WTC11 (cell line): ENCODE measurements around the gene WDR73. TPM values are rescaled to one million over a fixed set of nuclear protein-coding genes. Genes with fewer than 3 reads are reported as not detected.

Source experiments
- ATAC-seq: fragments of 200-7000 bp; cut with Tn5 transposase; 2 replicates; pipeline ENCODE4 v1.10.0; 2021; ENCODE audit warnings: mild to moderate bottlenecking, moderate library complexity
- CTCF ChIA-PET: fragments of 300-600 bp; sonication (Branson Sonifier 250); formaldehyde crosslinking; loops from one replicate; lab custom pipeline; 2021; ENCODE audit warnings: antibody characterized with exemption; lab: Charles Lee
- POLR2A ChIA-PET: fragments of 350-600 bp; sonication (Branson Sonifier 250); formaldehyde crosslinking; loops from one replicate; lab custom pipeline; 2021; ENCODE audit warnings: antibody characterized with exemption; lab: Charles Lee
- DNase-seq: peaks from one replicate; pipeline ENCODE4 v3.0.0; 2021; ENCODE audit warnings: low spot score
- H3K27ac Mint-ChIP-seq: 2 replicates; pipeline ENCODE4 v1.8.0; 2021; ENCODE audit warnings: mixed read lengths
- H3K27me3 Mint-ChIP-seq: 2 replicates; pipeline ENCODE4 v1.8.0; 2021; ENCODE audit warnings: low read depth, mild to moderate bottlenecking, moderate library complexity, mixed read lengths
- H3K36me3 Mint-ChIP-seq: 2 replicates; pipeline ENCODE4 v1.8.0; 2021; ENCODE audit warnings: mixed read lengths
- H3K4me1 Mint-ChIP-seq: 2 replicates; pipeline ENCODE4 v1.8.0; 2022; ENCODE audit warnings: mixed read lengths
- H3K4me3 Mint-ChIP-seq: 2 replicates; pipeline ENCODE4 v1.8.0; 2021; ENCODE audit warnings: mild to moderate bottlenecking, moderate library complexity, mixed read lengths
- H3K9me3 Mint-ChIP-seq: 2 replicates; pipeline ENCODE4 v1.8.0; 2021; ENCODE audit warnings: mixed read lengths
- ETV6 ChIP-seq: sonication (generic); formaldehyde crosslinking; IDR thresholded peaks from 2 replicates; pipeline ENCODE4 v1.8.1; 2022; ENCODE audit warnings: mild to moderate bottlenecking, missing genetic modification reagents
- GRHL2 ChIP-seq: fragments of 250-450 bp; sonication (Bioruptor Pico); IDR thresholded peaks from 2 replicates; pipeline ENCODE4 v1.8.0; 2022; ENCODE audit warnings: mild to moderate bottlenecking, moderate library complexity; ENCODE audit not compliant: insufficient replicate concordance, severe bottlenecking
- JAZF1 ChIP-seq: fragments of 250-450 bp; sonication (Bioruptor Pico); IDR thresholded peaks from 2 replicates; pipeline ENCODE4 v1.9.0; 2021; ENCODE audit warnings: moderate library complexity, mild to moderate bottlenecking, inconsistent platforms
- KAT7 ChIP-seq: sonication (generic); formaldehyde crosslinking; IDR thresholded peaks from 2 replicates; pipeline ENCODE4 v1.8.1; 2023; ENCODE audit warnings: missing genetic modification reagents, mild to moderate bottlenecking, borderline replicate concordance
- NFE2L1 ChIP-seq: sonication (generic); formaldehyde crosslinking; IDR thresholded peaks from 2 replicates; pipeline ENCODE4 v1.8.1; 2023; ENCODE audit warnings: missing genetic modification reagents
- SP1 ChIP-seq: sonication (generic); formaldehyde crosslinking; conservative IDR thresholded peaks from 2 replicates; pipeline ENCODE4 v1.8.1; 2022; ENCODE audit warnings: missing genetic modification reagents
- ZBTB21 ChIP-seq: sonication (generic); formaldehyde crosslinking; IDR thresholded peaks from 2 replicates; pipeline ENCODE4 v1.8.1; 2023; ENCODE audit warnings: mild to moderate bottlenecking, missing genetic modification reagents, borderline replicate concordance
- ZNF138 ChIP-seq: sonication (generic); formaldehyde crosslinking; conservative IDR thresholded peaks from 2 replicates; pipeline ENCODE4 v1.8.1; 2022; ENCODE audit warnings: mild to moderate bottlenecking, moderate library complexity, missing genetic modification reagents
- ZNF232 ChIP-seq: sonication (generic); formaldehyde crosslinking; IDR thresholded peaks from 2 replicates; pipeline ENCODE4 v1.8.0; 2022; ENCODE audit warnings: mild to moderate bottlenecking, missing genetic modification reagents
- ZNF263 ChIP-seq: sonication (generic); formaldehyde crosslinking; IDR thresholded peaks from 2 replicates; pipeline ENCODE4 v1.8.1; 2022; ENCODE audit warnings: low read depth, mild to moderate bottlenecking, moderate library complexity, missing genetic modification reagents
- total RNA-seq: library from RNA; stranded (reverse); gene quantifications from 3 replicates; pipeline ENCODE4 v1.2.3, GENCODE V29; 2021
- TF ChIP-seq, protein P1 (sequence below): fragments of 250-450 bp; sonication (Bioruptor Pico); IDR thresholded peaks from 2 replicates; pipeline ENCODE4 v1.8.0; 2021; ENCODE audit warnings: mild to moderate bottlenecking
- TF ChIP-seq, protein P2 (sequence below): sonication (generic); formaldehyde crosslinking; IDR thresholded peaks from 2 replicates; pipeline ENCODE4 v1.8.0; 2023; ENCODE audit warnings: missing genetic modification reagents
- TF ChIP-seq, protein P3 (sequence below): fragments of 250-450 bp; sonication (Bioruptor Pico); IDR thresholded peaks from 2 replicates; pipeline ENCODE4 v2.1.2; 2022; ENCODE audit warnings: mild to moderate bottlenecking, moderate library complexity
- TF ChIP-seq, protein P4 (sequence below): sonication (generic); formaldehyde crosslinking; IDR thresholded peaks from 2 replicates; pipeline ENCODE4 v1.8.1; 2023; ENCODE audit warnings: mild to moderate bottlenecking, moderate library complexity, missing genetic modification reagents
- TF ChIP-seq, protein P5 (sequence below): sonication (generic); formaldehyde crosslinking; IDR thresholded peaks from 2 replicates; pipeline ENCODE4 v1.8.1; 2023; ENCODE audit warnings: mild to moderate bottlenecking, missing genetic modification reagents
- TF ChIP-seq, protein P6 (sequence below): sonication (generic); formaldehyde crosslinking; IDR thresholded peaks from 2 replicates; pipeline ENCODE4 v1.8.1; 2022; ENCODE audit warnings: mild to moderate bottlenecking, moderate library complexity, missing genetic modification reagents
- TF ChIP-seq, protein P7 (sequence below): fragments of 250-450 bp; sonication (Bioruptor Pico); IDR thresholded peaks from 2 replicates; pipeline ENCODE4 v1.9.0; 2021; ENCODE audit warnings: mild to moderate bottlenecking, borderline replicate concordance
- TF ChIP-seq, protein P8 (sequence below): fragments of 200-600 bp; IDR thresholded peaks from 2 replicates; pipeline ENCODE4 v1.8.0; 2022; ENCODE audit warnings: antibody characterized with exemption

WDR73 gene
- total RNA-seq, 1 experiment from 2014 or later: 22.6 TPM

DNA sequence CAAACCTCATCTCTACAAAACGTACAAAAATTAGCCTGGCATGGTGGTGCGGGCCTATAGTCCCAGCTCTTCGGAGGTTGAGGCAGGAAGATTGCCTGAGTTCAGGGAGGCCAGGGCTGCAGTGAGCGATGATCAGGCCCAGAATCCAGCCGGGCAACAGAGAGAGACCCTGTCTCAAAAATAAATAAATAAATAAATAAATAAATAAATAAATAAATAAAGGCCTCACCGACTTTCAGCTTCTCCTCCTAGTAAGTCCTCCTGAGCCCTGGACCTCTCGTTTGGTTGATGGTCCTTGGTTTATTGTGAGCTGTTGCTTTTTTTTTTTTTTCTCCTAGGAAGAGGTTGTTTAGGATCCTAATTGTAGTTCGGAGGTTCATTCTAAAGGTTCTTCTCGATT lies 25.1 kb downstream of the WDR73 start:
- no peak for DNase-seq
- Mint-ChIP-seq H3K4me3 (no peak overlapping the region), H3K9me3 (no peaks in the 10 kb centered on the region), H3K4me1 (peaks cover 38% of the 10 kb centered on the region), H3K27ac (peak overlapping the region; percentile 79; the same call in 1 of the 2 replicates), H3K27me3 (peaks cover 10% of the 10 kb centered on the region), H3K36me3 (peaks cover 17% of the 10 kb centered on the region)
- POLR2A ChIA-PET: no interaction called here
- TF ChIP-seq ZNF263 (CRISPR knock-in tag): no peak
- no peak for TF ChIP-seq NFE2L1 (CRISPR knock-in tag)
- TF ChIP-seq ETV6 (CRISPR knock-in tag): no peak
- TF ChIP-seq, protein P1, sequence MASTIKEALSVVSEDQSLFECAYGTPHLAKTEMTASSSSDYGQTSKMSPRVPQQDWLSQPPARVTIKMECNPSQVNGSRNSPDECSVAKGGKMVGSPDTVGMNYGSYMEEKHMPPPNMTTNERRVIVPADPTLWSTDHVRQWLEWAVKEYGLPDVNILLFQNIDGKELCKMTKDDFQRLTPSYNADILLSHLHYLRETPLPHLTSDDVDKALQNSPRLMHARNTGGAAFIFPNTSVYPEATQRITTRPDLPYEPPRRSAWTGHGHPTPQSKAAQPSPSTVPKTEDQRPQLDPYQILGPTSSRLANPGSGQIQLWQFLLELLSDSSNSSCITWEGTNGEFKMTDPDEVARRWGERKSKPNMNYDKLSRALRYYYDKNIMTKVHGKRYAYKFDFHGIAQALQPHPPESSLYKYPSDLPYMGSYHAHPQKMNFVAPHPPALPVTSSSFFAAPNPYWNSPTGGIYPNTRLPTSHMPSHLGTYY (CRISPR knock-in tag): no peak
- no peak for TF ChIP-seq KAT7 (CRISPR knock-in tag)
- TF ChIP-seq, protein P2, sequence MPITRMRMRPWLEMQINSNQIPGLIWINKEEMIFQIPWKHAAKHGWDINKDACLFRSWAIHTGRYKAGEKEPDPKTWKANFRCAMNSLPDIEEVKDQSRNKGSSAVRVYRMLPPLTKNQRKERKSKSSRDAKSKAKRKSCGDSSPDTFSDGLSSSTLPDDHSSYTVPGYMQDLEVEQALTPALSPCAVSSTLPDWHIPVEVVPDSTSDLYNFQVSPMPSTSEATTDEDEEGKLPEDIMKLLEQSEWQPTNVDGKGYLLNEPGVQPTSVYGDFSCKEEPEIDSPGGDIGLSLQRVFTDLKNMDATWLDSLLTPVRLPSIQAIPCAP: no peak
- TF ChIP-seq, protein P3, sequence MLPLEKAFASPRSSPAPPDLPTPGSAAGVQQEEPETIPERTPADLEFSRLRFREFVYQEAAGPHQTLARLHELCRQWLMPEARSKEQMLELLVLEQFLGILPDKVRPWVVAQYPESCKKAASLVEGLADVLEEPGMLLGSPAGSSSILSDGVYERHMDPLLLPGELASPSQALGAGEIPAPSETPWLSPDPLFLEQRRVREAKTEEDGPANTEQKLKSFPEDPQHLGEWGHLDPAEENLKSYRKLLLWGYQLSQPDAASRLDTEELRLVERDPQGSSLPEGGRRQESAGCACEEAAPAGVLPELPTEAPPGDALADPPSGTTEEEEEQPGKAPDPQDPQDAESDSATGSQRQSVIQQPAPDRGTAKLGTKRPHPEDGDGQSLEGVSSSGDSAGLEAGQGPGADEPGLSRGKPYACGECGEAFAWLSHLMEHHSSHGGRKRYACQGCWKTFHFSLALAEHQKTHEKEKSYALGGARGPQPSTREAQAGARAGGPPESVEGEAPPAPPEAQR (CRISPR knock-in tag): no peak
- no peak for TF ChIP-seq ZNF232 (CRISPR knock-in tag)
- TF ChIP-seq, protein P4, sequence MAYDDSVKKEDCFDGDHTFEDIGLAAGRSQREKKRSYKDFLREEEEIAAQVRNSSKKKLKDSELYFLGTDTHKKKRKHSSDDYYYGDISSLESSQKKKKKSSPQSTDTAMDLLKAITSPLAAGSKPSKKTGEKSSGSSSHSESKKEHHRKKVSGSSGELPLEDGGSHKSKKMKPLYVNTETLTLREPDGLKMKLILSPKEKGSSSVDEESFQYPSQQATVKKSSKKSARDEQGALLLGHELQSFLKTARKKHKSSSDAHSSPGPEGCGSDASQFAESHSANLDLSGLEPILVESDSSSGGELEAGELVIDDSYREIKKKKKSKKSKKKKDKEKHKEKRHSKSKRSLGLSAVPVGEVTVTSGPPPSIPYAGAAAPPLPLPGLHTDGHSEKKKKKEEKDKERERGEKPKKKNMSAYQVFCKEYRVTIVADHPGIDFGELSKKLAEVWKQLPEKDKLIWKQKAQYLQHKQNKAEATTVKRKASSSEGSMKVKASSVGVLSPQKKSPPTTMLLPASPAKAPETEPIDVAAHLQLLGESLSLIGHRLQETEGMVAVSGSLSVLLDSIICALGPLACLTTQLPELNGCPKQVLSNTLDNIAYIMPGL: no peak
- TF ChIP-seq, protein P5, sequence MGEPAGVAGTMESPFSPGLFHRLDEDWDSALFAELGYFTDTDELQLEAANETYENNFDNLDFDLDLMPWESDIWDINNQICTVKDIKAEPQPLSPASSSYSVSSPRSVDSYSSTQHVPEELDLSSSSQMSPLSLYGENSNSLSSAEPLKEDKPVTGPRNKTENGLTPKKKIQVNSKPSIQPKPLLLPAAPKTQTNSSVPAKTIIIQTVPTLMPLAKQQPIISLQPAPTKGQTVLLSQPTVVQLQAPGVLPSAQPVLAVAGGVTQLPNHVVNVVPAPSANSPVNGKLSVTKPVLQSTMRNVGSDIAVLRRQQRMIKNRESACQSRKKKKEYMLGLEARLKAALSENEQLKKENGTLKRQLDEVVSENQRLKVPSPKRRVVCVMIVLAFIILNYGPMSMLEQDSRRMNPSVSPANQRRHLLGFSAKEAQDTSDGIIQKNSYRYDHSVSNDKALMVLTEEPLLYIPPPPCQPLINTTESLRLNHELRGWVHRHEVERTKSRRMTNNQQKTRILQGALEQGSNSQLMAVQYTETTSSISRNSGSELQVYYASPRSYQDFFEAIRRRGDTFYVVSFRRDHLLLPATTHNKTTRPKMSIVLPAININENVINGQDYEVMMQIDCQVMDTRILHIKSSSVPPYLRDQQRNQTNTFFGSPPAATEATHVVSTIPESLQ (CRISPR knock-in tag): no peak
- TF ChIP-seq, protein P6, sequence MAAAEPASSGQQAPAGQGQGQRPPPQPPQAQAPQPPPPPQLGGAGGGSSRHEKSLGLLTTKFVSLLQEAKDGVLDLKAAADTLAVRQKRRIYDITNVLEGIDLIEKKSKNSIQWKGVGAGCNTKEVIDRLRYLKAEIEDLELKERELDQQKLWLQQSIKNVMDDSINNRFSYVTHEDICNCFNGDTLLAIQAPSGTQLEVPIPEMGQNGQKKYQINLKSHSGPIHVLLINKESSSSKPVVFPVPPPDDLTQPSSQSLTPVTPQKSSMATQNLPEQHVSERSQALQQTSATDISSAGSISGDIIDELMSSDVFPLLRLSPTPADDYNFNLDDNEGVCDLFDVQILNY (CRISPR knock-in tag): no peak
- no peak for ATAC-seq
- CTCF ChIA-PET: interaction anchor here (0.9 to 11.7 kb wide), 5 partner anchors 25 to 58 kb away, joined by 3 to 139 read pairs (median 5); partner anchors contain the start of gene ZSCAN2

DNA sequence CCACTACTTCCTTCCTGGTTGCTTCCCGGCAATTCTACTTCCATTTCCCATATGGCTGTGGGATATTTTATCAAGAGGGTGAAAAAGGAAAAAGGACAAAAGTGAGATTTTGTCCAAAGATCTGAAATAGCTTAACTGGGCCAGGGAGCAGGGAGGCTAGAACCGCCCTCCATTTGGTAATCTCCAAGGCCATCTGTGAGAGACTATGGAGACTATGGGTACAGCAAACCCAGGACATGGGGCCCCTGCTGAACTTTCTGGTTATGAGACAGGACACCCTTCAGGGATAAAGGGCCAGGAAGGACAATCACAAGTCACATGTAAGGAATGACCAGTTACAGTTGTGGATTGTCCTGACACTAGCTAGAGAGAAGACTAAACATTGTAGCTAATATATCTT lies 29.0 kb downstream of the WDR73 start:
- ATAC-seq: no peak
- POLR2A ChIA-PET: interaction anchor here (1.3 kb wide), 1 partner anchor 29 kb away, joined by 3 read pairs; the partner anchor contains the start of gene WDR73
- CTCF ChIA-PET: interaction anchor here (0.9 to 2.1 kb wide), 6 partner anchors 12 to 54 kb away, joined by 3 to 6 read pairs (median 4); no protein-coding TSS in a partner anchor
- no peak for TF ChIP-seq SP1
- no peak for TF ChIP-seq ZNF138 (CRISPR knock-in tag)
- TF ChIP-seq, protein P7, sequence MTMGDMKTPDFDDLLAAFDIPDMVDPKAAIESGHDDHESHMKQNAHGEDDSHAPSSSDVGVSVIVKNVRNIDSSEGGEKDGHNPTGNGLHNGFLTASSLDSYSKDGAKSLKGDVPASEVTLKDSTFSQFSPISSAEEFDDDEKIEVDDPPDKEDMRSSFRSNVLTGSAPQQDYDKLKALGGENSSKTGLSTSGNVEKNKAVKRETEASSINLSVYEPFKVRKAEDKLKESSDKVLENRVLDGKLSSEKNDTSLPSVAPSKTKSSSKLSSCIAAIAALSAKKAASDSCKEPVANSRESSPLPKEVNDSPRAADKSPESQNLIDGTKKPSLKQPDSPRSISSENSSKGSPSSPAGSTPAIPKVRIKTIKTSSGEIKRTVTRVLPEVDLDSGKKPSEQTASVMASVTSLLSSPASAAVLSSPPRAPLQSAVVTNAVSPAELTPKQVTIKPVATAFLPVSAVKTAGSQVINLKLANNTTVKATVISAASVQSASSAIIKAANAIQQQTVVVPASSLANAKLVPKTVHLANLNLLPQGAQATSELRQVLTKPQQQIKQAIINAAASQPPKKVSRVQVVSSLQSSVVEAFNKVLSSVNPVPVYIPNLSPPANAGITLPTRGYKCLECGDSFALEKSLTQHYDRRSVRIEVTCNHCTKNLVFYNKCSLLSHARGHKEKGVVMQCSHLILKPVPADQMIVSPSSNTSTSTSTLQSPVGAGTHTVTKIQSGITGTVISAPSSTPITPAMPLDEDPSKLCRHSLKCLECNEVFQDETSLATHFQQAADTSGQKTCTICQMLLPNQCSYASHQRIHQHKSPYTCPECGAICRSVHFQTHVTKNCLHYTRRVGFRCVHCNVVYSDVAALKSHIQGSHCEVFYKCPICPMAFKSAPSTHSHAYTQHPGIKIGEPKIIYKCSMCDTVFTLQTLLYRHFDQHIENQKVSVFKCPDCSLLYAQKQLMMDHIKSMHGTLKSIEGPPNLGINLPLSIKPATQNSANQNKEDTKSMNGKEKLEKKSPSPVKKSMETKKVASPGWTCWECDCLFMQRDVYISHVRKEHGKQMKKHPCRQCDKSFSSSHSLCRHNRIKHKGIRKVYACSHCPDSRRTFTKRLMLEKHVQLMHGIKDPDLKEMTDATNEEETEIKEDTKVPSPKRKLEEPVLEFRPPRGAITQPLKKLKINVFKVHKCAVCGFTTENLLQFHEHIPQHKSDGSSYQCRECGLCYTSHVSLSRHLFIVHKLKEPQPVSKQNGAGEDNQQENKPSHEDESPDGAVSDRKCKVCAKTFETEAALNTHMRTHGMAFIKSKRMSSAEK (CRISPR knock-in tag): no peak
- no peak for TF ChIP-seq ZBTB21 (CRISPR knock-in tag)
- TF ChIP-seq, protein P8, sequence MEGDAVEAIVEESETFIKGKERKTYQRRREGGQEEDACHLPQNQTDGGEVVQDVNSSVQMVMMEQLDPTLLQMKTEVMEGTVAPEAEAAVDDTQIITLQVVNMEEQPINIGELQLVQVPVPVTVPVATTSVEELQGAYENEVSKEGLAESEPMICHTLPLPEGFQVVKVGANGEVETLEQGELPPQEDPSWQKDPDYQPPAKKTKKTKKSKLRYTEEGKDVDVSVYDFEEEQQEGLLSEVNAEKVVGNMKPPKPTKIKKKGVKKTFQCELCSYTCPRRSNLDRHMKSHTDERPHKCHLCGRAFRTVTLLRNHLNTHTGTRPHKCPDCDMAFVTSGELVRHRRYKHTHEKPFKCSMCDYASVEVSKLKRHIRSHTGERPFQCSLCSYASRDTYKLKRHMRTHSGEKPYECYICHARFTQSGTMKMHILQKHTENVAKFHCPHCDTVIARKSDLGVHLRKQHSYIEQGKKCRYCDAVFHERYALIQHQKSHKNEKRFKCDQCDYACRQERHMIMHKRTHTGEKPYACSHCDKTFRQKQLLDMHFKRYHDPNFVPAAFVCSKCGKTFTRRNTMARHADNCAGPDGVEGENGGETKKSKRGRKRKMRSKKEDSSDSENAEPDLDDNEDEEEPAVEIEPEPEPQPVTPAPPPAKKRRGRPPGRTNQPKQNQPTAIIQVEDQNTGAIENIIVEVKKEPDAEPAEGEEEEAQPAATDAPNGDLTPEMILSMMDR: no peak
- TF ChIP-seq, protein P5 (CRISPR knock-in tag): no peak
- no peak for TF ChIP-seq GRHL2 (CRISPR knock-in tag)
- no peak for TF ChIP-seq JAZF1 (CRISPR knock-in tag)

More for the DNA sequence above, 29.0 kb downstream of the WDR73 start:
- Mint-ChIP-seq H3K27ac (peak overlapping the region; percentile 48), H3K4me3 (no peak overlapping the region), H3K4me1 (peaks cover 17% of the 10 kb centered on the region), H3K36me3 (peaks cover 56% of the 10 kb centered on the region), H3K27me3 (peaks cover 8% of the 10 kb centered on the region), H3K9me3 (peaks cover 31% of the 10 kb centered on the region)
- no peak for DNase-seq
